Effector memory CD8-positive, alpha-beta T cell (primary cell): ENCODE measurements around the gene TMEM203.

Experiments used
- ATAC-seq: fragments of 150-1000 bp; cut with Tn5 transposase; replicated peaks from 2 replicates; pipeline ENCODE4 v1.10.0; 2021; ENCODE audit warnings: mild to moderate bottlenecking, moderate library complexity
- DNase-seq, 3 experiments: peaks; one replicate each; pipeline ENCODE4 v3.0.0; 2021
- H3K27ac Mint-ChIP-seq, 2 donors: one replicate each; pipeline ENCODE4 v1.8.0; 2022; ENCODE audit warnings: mild to moderate bottlenecking in 2 of 2, mixed read lengths in 2 of 2, moderate library complexity in 2 of 2
- H3K27me3 Mint-ChIP-seq, 2 donors: one replicate each; pipeline ENCODE4 v1.8.0; 2022; ENCODE audit warnings: mixed read lengths in 2 of 2
- H3K36me3 Mint-ChIP-seq: one replicate; pipeline ENCODE4 v1.8.0; 2022; ENCODE audit warnings: mild to moderate bottlenecking, moderate library complexity, mixed read lengths; ENCODE audit not compliant: insufficient read depth
- H3K4me1 Mint-ChIP-seq, 2 donors: one replicate each; pipeline ENCODE4 v1.8.0; 2022; ENCODE audit warnings: low read depth in 2 of 2, mixed read lengths in 2 of 2
- H3K4me3 Mint-ChIP-seq, 2 donors: one replicate each; pipeline ENCODE4 v1.8.0; 2022; ENCODE audit warnings: mild to moderate bottlenecking in 2 of 2, mixed read lengths in 2 of 2, moderate library complexity in 2 of 2
- H3K9me3 Mint-ChIP-seq, 2 donors: one replicate each; pipeline ENCODE4 v1.8.0; 2022; ENCODE audit warnings: mixed read lengths in 2 of 2

The TMEM203 gene

GRCh38 chr9:137167277-137167746, 38.1 kb downstream of the TMEM203 start:
- DNase-seq = no peak
- H3K27me3 Mint-ChIP-seq = peaks cover 24 to 64% of the 10 kb centered on the region in 2 donors

GRCh38 chr9:137166380-137167229, 38.8 kb downstream of the TMEM203 start:
- Mint-ChIP-seq H3K4me1 (peaks cover 0 to 3% of the 10 kb centered on the region in 2 donors), H3K9me3 (no peaks in the 10 kb centered on the region), H3K36me3 (peaks cover 3% of the 10 kb centered on the region), H3K27ac (no peak overlapping the region), H3K4me3 (peak overlapping the region in 1 of 2 donors; percentile 59), H3K27me3 (peaks cover 24 to 63% of the 10 kb centered on the region in 2 donors)
- no peak for ATAC-seq
- no peak for DNase-seq

More at GRCh38 chr9:137167277-137167746, 38.1 kb downstream of the TMEM203 start:
- Mint-ChIP-seq H3K9me3 (no peaks in the 10 kb centered on the region), H3K27ac (no peak overlapping the region), H3K4me3 (peak overlapping the region in 1 of 2 donors; percentile 31), H3K4me1 (peaks cover 0 to 3% of the 10 kb centered on the region in 2 donors), H3K36me3 (peaks cover 3% of the 10 kb centered on the region)
- ATAC-seq = no peak

GRCh38 chr9:137165250-137165836, 40.1 kb downstream of the TMEM203 start:
- DNase-seq (no peak), ATAC-seq (no peak)
- no peak overlapping the region for H3K4me3 Mint-ChIP-seq
- peaks cover 24 to 51% of the 10 kb centered on the region in 2 donors for H3K27me3 Mint-ChIP-seq
- H3K4me1 Mint-ChIP-seq = peaks cover 0 to 3% of the 10 kb centered on the region in 2 donors
- H3K27ac Mint-ChIP-seq = no peak overlapping the region
- H3K9me3 Mint-ChIP-seq = no peaks in the 10 kb centered on the region
- peaks cover 3% of the 10 kb centered on the region for H3K36me3 Mint-ChIP-seq

GRCh38 chr9:137164370-137165249, 40.8 kb downstream of the TMEM203 start:
- no peak for DNase-seq
- ATAC-seq = no peak
- peak overlapping the region in 1 of 2 donors; percentile 27 for H3K4me3 Mint-ChIP-seq
- peaks cover 28 to 53% of the 10 kb centered on the region in 2 donors for H3K27me3 Mint-ChIP-seq
- H3K36me3 Mint-ChIP-seq = peaks cover 3% of the 10 kb centered on the region
- H3K9me3 Mint-ChIP-seq = no peaks in the 10 kb centered on the region
- no peak overlapping the region for H3K27ac Mint-ChIP-seq
- H3K4me1 Mint-ChIP-seq = peaks cover 0 to 3% of the 10 kb centered on the region in 2 donors

- Mint-ChIP-seq H3K36me3 (peaks cover 3% of the 10 kb centered on the region), H3K4me1 (peaks cover 5 to 8% of the 10 kb centered on the region in 2 donors), H3K27me3 (peaks cover 36 to 61% of the 10 kb centered on the region in 2 donors), H3K4me3 (peak overlapping the region in 1 of 2 donors; percentile 59), H3K9me3 (no peaks in the 10 kb centered on the region), H3K27ac (no peak overlapping the region)
- ATAC-seq (no peak), DNase-seq (no peak)
Observed at GRCh38 chr9:137163805-137164204, 41.6 kb downstream of the TMEM203 start.

- H3K36me3 Mint-ChIP-seq = peaks cover 3% of the 10 kb centered on the region
- ATAC-seq = no peak
Observed at GRCh38 chr9:137163365-137163715, 42.1 kb downstream of the TMEM203 start.

GRCh38 chr9:137162505-137163364, 42.7 kb downstream of the TMEM203 start:
- H3K36me3 Mint-ChIP-seq = peaks cover 3% of the 10 kb centered on the region
- peaks cover 5 to 8% of the 10 kb centered on the region in 2 donors for H3K4me1 Mint-ChIP-seq
- H3K4me3 Mint-ChIP-seq = peak overlapping the region in 1 of 2 donors; percentile 37
- DNase-seq (no peak), ATAC-seq (peak; percentile 51)
- H3K9me3 Mint-ChIP-seq = no peaks in the 10 kb centered on the region
- H3K27ac Mint-ChIP-seq = no peak overlapping the region
- H3K27me3 Mint-ChIP-seq = peaks cover 45 to 72% of the 10 kb centered on the region in 2 donors

More at GRCh38 chr9:137163365-137163715, 42.1 kb downstream of the TMEM203 start:
- H3K9me3 Mint-ChIP-seq = no peaks in the 10 kb centered on the region
- peak overlapping the region in 1 of 2 donors; percentile 59 for H3K4me3 Mint-ChIP-seq
- peaks cover 39 to 66% of the 10 kb centered on the region in 2 donors for H3K27me3 Mint-ChIP-seq
- peaks cover 5 to 6% of the 10 kb centered on the region in 2 donors for H3K4me1 Mint-ChIP-seq
- no peak for DNase-seq
- no peak overlapping the region for H3K27ac Mint-ChIP-seq

- DNase-seq (no peak), ATAC-seq (no peak)
- H3K36me3 Mint-ChIP-seq = peaks cover 3% of the 10 kb centered on the region
- no peak overlapping the region for H3K27ac Mint-ChIP-seq
- peaks cover 5 to 11% of the 10 kb centered on the region in 2 donors for H3K4me1 Mint-ChIP-seq
- no peaks in the 10 kb centered on the region for H3K9me3 Mint-ChIP-seq
- peaks cover 50 to 76% of the 10 kb centered on the region in 2 donors for H3K27me3 Mint-ChIP-seq
- H3K4me3 Mint-ChIP-seq = no peak overlapping the region
Observed at GRCh38 chr9:137161558-137162486, 43.6 kb downstream of the TMEM203 start.

- Mint-ChIP-seq H3K27me3 (peaks cover 43 to 72% of the 10 kb centered on the region in 2 donors), H3K27ac (no peak overlapping the region), H3K36me3 (peaks cover 3% of the 10 kb centered on the region), H3K9me3 (no peaks in the 10 kb centered on the region), H3K4me3 (no peak overlapping the region), H3K4me1 (peaks cover 11 to 13% of the 10 kb centered on the region in 2 donors)
- ATAC-seq (no peak), DNase-seq (no peak)
Observed at GRCh38 chr9:137160716-137161557, 44.5 kb downstream of the TMEM203 start.

- Mint-ChIP-seq H3K9me3 (no peaks in the 10 kb centered on the region), H3K36me3 (peaks cover 3% of the 10 kb centered on the region), H3K4me1 (peaks cover 11 to 13% of the 10 kb centered on the region in 2 donors), H3K27ac (no peak overlapping the region), H3K27me3 (peaks cover 35 to 72% of the 10 kb centered on the region in 2 donors), H3K4me3 (no peak overlapping the region)
- DNase-seq = no peak
- no peak for ATAC-seq
Observed at GRCh38 chr9:137160054-137160425, 45.4 kb downstream of the TMEM203 start.
